ENCODE data around the gene ZBTB1.

Gene ZBTB1

GRCh38 chr14:64522591-64523355 lies 18.2 kb downstream of the ZBTB1 start:
- peaks cover 29% of the 10 kb centered on the region for H3K36me3 Mint-ChIP-seq (ENCODE audit: low read depth)
- no peak overlapping the region for H3K27ac Mint-ChIP-seq
- no peak overlapping the region for H3K4me3 Mint-ChIP-seq
- TF ChIP-seq, protein P1, sequence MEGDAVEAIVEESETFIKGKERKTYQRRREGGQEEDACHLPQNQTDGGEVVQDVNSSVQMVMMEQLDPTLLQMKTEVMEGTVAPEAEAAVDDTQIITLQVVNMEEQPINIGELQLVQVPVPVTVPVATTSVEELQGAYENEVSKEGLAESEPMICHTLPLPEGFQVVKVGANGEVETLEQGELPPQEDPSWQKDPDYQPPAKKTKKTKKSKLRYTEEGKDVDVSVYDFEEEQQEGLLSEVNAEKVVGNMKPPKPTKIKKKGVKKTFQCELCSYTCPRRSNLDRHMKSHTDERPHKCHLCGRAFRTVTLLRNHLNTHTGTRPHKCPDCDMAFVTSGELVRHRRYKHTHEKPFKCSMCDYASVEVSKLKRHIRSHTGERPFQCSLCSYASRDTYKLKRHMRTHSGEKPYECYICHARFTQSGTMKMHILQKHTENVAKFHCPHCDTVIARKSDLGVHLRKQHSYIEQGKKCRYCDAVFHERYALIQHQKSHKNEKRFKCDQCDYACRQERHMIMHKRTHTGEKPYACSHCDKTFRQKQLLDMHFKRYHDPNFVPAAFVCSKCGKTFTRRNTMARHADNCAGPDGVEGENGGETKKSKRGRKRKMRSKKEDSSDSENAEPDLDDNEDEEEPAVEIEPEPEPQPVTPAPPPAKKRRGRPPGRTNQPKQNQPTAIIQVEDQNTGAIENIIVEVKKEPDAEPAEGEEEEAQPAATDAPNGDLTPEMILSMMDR (IDR thresholded peaks at IDR 0.05) = no peak
- no peaks in the 10 kb centered on the region for H3K9me3 Mint-ChIP-seq
- no peaks in the 10 kb centered on the region for H3K27me3 Mint-ChIP-seq (ENCODE audit: low read depth, poor library complexity)
- peaks cover 4% of the 10 kb centered on the region for H3K4me1 Mint-ChIP-seq
- DNase-seq = no peak

- no peaks in the 10 kb centered on the region for H3K9me3 Mint-ChIP-seq
- no peaks in the 10 kb centered on the region for H3K27me3 Mint-ChIP-seq (ENCODE audit: low read depth, poor library complexity)
- TF ChIP-seq, protein P1 (IDR thresholded peaks at IDR 0.05) = no peak
- H3K27ac Mint-ChIP-seq = no peak overlapping the region
- H3K4me3 Mint-ChIP-seq = no peak overlapping the region
- H3K36me3 Mint-ChIP-seq (ENCODE audit: low read depth) = peaks cover 38% of the 10 kb centered on the region
- DNase-seq = no peak
- peaks cover 4% of the 10 kb centered on the region for H3K4me1 Mint-ChIP-seq
These were observed 20.8 kb downstream of the ZBTB1 start for GRCh38 chr14:64525354-64525753.

GRCh38 chr14:64531567-64531966 lies 27.0 kb downstream of the ZBTB1 start:
- no peaks in the 10 kb centered on the region for H3K4me1 Mint-ChIP-seq
- no peak overlapping the region for H3K4me3 Mint-ChIP-seq
- TF ChIP-seq, protein P1 (IDR thresholded peaks at IDR 0.05) = no peak
- no peaks in the 10 kb centered on the region for H3K9me3 Mint-ChIP-seq
- H3K27me3 Mint-ChIP-seq (ENCODE audit: low read depth, poor library complexity) = no peaks in the 10 kb centered on the region
- DNase-seq = no peak
- peaks cover 21% of the 10 kb centered on the region for H3K36me3 Mint-ChIP-seq (ENCODE audit: low read depth)
- H3K27ac Mint-ChIP-seq = peak overlapping the region; percentile 13

GRCh38 chr14:64536488-64537245 lies 32.1 kb downstream of the ZBTB1 start:
- TF ChIP-seq, protein P1 (IDR thresholded peaks at IDR 0.05) = no peak
- no peak for DNase-seq
- peaks cover 21% of the 10 kb centered on the region for H3K9me3 Mint-ChIP-seq
- peaks cover 6% of the 10 kb centered on the region for H3K27me3 Mint-ChIP-seq (ENCODE audit: low read depth, poor library complexity)
- H3K36me3 Mint-ChIP-seq (ENCODE audit: low read depth) = peaks cover 15% of the 10 kb centered on the region
- peaks cover 5% of the 10 kb centered on the region for H3K4me1 Mint-ChIP-seq
- H3K4me3 Mint-ChIP-seq = no peak overlapping the region
- peak overlapping the region; percentile 48 for H3K27ac Mint-ChIP-seq

GRCh38 chr14:64540208-64541202 lies 35.9 kb downstream of the ZBTB1 start, which contains the start of gene HSPA2:
Gene HSPA2, plus strand, starts transcription at chr14:64540741. Its CDS starts 109 bp downstream, at chr14:64540850.
- peaks cover 23% of the 10 kb centered on the region for H3K36me3 Mint-ChIP-seq (ENCODE audit: low read depth)
- DNase-seq = peak; percentile 94
- TF ChIP-seq, protein P1 (IDR thresholded peaks at IDR 0.05) = peak; percentile 33
- H3K9me3 Mint-ChIP-seq = peaks cover 37% of the 10 kb centered on the region
- H3K4me1 Mint-ChIP-seq = peaks cover 21% of the 10 kb centered on the region
- H3K27me3 Mint-ChIP-seq (ENCODE audit: low read depth, poor library complexity) = peaks cover 6% of the 10 kb centered on the region
- H3K4me3 Mint-ChIP-seq = peak within 1 kb of the TSS; percentile 86
- peak within 1 kb of the TSS; percentile 94 for H3K27ac Mint-ChIP-seq

All from nephron progenitor cell (in vitro differentiated cells).